DMS 273 (cell line): Measurements from ENCODE around the gene ZNF324.
"Not testable (repeated sequence)": the region's sequence is repeated elsewhere in the genome, so short reads cannot be mapped to it uniquely, and the experiment has no call there.

ENCODE experiments used
- DNase-seq: peaks from one replicate; lab custom pipeline; 2025; ENCODE audit not compliant: unreplicated experiment; lab: John Stamatoyannopoulos, UW

Gene ZNF324

GRCh38 chr19:58498316-58499020 is 31.6 kb downstream of the ZNF324 start:
- no peak for DNase-seq

- DNase-seq, result peak; percentile 100
Measured at GRCh38 chr19:58499021-58499927, 32.4 kb downstream of the ZNF324 start.

GRCh38 chr19:58500242-58500641 is 33.4 kb downstream of the ZNF324 start:
- DNase-seq, result no peak

- not testable (repeated sequence) for DNase-seq
Measured at GRCh38 chr19:58507602-58508223, 40.8 kb downstream of the ZNF324 start.

- no peak for DNase-seq
Measured at GRCh38 chr19:58509731-58510083, 42.8 kb downstream of the ZNF324 start.

DNA sequence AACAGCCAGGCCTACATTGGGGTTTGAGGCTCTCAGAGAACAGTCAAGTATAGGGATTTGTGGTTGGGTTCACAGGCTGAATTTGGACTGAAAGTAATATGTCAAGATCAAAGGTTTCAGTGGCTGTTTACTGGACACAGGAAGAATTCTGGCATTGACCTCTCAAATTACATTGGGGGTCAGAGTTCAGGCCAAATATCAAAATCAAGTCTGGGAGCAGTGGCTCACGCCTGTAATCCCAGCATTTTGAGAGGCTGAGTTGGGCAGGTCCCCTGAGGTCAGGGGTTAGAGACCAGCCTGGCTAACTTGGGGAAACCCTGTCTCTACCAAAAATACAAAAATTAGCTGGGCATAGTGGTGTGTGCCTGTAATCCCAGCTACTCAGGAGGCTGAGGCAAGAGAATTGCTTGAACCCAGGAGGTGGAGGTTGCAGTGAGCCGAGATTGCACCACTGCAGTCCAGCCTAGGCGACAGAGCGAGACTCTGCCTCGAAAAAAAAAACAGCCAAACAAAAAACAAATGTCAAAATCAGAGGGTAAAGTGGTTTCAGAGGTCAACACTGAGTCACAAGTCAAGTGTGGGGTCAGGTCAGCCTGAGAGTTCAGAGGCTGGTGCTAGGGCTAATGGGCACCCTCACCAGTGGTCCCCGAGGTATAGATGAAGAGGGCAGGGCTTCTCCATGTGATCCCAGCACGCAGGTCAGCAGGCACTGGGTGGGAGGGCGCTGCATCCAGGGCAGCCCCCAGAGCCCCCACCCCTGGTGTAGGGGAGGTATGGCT is 43.4 kb downstream of the ZNF324 start:
- no peak for DNase-seq

DNA sequence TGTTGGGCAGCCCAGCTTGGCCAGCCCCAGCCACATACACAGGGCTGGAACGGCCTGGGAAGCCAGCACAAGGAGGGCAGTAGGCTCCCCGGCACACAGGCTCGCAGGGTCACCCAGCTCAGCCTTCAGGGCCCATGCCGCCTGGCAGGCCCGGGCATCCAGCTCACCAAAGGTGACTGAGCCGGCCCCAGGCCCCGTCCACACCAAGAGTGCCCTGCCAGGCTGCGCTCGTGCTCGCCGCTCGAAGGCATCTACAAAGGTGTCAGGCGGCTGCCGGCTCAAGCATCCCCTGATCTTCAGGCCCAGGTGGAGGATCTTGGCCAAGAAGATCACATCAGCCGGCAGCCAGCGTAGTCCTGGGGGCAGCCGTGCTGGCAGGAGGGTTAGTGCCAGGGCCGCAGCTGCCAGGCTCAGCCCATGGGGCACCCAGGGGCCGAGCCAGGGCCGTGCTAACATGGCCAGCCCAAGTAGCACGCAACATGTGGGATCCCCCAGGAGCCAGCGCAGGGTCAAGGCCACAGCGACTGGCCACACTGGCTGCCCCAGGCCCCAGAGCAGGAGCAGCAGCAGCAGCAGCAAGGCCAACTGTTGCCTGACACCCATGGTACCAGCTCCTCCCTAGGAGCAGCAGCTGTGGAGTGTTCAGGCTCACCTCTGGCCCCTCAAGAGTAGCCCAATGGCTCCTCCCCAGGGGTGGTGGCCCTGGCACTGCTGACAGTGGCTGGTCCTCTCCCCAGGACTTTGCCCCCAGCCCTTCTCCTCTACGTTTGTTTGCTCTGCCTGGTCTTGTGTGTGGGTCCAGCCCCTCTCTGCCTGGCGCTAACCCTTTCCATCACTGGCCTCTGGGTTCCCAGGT is 44.7 kb downstream of the ZNF324 start, which contains the start of gene SLC27A5:
Gene SLC27A5, minus strand, starts transcription at position 640 of the 856 bp plus-strand sequence. Its CDS starts 37 bp downstream, at position 603.
- DNase-seq, result no peak

DNA sequence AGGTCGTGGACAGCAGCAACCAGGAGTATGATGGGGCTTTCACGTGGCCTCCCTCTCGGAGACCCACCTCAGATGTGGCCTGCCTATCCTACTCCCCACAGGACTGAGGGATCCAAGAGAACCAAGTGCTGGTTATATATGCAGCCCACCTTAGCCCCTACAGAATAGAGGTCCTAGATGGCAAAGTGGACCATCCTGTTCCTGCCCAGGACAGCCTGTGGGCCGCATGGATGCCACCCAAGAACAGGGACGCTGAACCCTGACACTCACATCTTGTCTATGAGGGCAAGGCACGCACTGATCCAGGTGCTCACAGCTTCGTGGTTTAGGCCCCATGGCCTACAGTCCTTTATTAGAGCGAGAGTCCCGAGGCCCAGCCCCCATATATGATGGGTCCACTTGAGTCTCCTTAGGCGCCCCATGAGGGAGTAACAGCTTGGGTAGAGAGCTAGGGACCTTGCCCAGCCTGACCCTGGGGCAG is 46.4 kb downstream of the ZNF324 start:
- DNase-seq, result no peak

GRCh38 chr19:58513694-58514563 is 47.0 kb downstream of the ZNF324 start:
- peak; percentile 99 for DNase-seq

DNA sequence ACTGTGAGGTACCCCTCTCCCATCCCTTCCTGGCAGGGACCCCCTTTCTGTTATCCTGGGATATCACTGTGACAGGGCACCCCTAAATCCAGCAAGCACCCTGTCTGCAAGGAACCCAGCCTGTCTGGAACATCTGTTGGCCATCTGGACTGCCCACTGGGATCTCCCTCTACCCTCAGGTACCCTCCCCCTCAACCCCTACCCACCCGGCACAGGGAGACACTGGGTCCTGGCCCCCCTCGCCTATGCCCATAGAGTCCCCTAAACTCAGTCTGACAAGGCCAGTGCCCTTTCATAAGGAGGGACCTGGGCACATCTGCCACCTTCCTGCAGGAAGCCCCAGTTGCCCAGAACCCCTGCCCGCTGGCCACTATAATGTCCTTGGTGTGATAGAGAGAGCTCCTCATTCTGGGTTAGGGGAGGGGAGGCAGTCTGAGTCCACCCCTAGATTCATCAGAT is 47.7 kb downstream of the ZNF324 start:
- no peak for DNase-seq

GRCh38 chr19:58515259-58515658 is 48.4 kb downstream of the ZNF324 start:
- no peak for DNase-seq

- peak; percentile 75 for DNase-seq
Measured at GRCh38 chr19:58516246-58516836, 49.5 kb downstream of the ZNF324 start.

DNA sequence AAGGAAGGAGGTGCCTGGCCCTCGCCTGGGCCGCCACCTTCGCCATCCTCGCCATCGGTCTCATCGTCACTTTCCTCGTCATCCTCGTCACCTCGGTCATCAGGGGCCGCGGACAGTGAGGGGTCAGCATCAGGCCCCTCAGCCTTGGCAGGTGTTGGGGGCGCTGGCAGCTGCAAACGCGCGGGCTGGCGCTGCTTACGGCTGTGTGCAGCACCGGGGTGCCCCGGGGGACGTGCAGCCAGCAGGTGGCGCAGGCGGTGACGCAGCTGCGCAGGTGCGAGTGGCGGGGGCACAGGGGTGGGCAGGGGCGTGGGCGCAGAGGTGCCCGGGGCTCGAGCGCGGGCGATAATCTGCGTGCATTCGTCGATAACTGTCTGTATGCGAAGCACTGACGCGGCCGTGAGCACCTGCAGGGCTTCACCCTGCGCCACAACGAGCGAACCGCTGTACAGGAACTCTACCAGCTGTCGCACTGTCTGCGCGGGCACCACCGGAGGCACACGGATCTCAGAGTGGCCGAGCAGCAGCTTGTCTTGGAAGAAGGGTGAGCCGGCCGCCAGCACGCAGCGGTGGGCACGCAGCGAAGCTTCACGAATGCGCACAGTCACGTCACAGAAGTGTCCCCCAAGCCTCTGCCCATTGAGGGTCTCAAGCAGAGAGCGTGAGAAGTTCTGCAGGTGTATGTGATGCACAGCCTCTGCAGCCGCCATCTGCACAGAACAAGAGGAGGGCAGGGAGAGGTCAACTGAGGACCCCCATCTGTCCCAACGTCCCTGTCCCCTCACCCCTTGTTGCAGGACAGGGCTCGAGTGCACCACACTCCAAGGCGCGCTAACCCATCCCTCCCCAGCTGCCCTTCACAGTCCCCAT is 50.3 kb downstream of the ZNF324 start:
- no peak for DNase-seq

- no peak for DNase-seq
Measured at GRCh38 chr19:58518256-58519086, 51.6 kb downstream of the ZNF324 start.

- peak; percentile 93 for DNase-seq
Measured at GRCh38 chr19:58519087-58519354, 52.1 kb downstream of the ZNF324 start.

- DNase-seq, result peak; percentile 99
Measured at GRCh38 chr19:58519355-58520256, 52.7 kb downstream of the ZNF324 start, which contains the start of gene ZBTB45. ZBTB45 (minus strand) TSS chr19:58519810; CDS start chr19:58517673, 2,137 bp downstream.
